ENCODE results near the gene LYL1. TPM values are rescaled to one million over a fixed set of nuclear protein-coding genes. Genes with fewer than 3 reads are reported as not detected.

Gene LYL1
- total and polyA plus RNA-seq, 9 of the 15 experiments (the other 6 are each of a cell fraction or from before 2014, with no cell fraction given): 1.3 to 266 (median 34.0) TPM

DNA sequence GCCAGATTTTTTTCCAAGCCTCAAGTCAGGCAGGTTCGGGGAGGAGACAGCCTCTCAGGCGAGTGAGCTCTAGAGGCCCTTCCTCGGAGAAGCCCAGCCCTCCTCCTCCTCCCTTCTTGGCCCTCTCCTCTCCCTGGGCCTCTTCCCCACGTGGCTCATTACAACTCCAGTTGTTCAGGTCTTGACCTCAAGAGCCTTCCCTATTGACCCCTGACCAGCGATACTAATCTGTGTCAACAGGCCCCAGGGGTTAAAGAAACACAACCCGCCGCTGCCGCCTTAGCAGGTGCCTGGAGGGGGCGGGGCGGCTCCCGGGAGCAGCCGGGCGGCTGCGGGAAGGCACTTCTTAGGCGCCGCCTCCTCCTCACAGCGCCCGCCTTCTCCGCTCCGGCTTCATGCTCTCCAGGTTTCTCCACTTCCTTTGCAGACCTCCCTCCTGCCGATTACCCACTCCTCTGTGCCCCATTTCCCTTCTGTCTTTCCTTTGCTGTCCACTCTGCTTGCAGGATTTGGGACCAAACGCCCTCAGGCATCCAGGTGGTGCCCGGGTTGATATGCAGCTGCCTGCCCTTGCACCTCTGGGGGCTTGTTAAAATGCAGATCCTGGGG is 51.0 kb downstream of the LYL1 start (continued):
- TF ChIP-seq ATF6 (CRISPR knock-in tag; IDR thresholded peaks at IDR 0.05) (no peak), HIVEP1 (CRISPR knock-in tag; IDR thresholded peaks at IDR 0.05) (no peak), ZNF398 (CRISPR knock-in tag; IDR thresholded peaks at IDR 0.05) (no peak), ZNF764 (CRISPR knock-in tag; IDR thresholded peaks at IDR 0.05; ENCODE audit: low read depth) (no peak), HSF4 (CRISPR knock-in tag; IDR thresholded peaks at IDR 0.05; ENCODE audit: borderline replicate concordance) (no peak), GATA2 (CRISPR knock-in tag; IDR thresholded peaks at IDR 0.05) (peak; percentile 42; the same call in 1 of the 2 replicates), MTA2 (IDR thresholded peaks at IDR 0.05; ENCODE audit: low read depth) (0 out of 2 replicates have a peak, but pooled peaks have one; percentile 23), CREM (IDR thresholded peaks at IDR 0.05; ENCODE audit: low read depth) (no peak; the same call in 1 of the 2 replicates), MCM2 (IDR thresholded peaks at IDR 0.05; ENCODE audit: low read depth) (no peak), HOMEZ (CRISPR knock-in tag; IDR thresholded peaks at IDR 0.05) (no peak), ZSCAN29 (IDR thresholded peaks at IDR 0.05) (no peak), PATZ1 (CRISPR knock-in tag; IDR thresholded peaks at IDR 0.05; ENCODE audit: borderline replicate concordance) (no peak), RFX1 (IDR thresholded peaks at IDR 0.05) (no peak)
- TF ChIP-seq, protein P1, sequence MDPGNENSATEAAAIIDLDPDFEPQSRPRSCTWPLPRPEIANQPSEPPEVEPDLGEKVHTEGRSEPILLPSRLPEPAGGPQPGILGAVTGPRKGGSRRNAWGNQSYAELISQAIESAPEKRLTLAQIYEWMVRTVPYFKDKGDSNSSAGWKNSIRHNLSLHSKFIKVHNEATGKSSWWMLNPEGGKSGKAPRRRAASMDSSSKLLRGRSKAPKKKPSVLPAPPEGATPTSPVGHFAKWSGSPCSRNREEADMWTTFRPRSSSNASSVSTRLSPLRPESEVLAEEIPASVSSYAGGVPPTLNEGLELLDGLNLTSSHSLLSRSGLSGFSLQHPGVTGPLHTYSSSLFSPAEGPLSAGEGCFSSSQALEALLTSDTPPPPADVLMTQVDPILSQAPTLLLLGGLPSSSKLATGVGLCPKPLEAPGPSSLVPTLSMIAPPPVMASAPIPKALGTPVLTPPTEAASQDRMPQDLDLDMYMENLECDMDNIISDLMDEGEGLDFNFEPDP (CRISPR knock-in tag; IDR thresholded peaks at IDR 0.05): no peak

Data from K562 (cell line).